ENCODE measurements around the gene PRPF39.
"Not testable (repeated sequence)": the region's sequence is repeated elsewhere in the genome, so short reads cannot be mapped to it uniquely, and the experiment has no call there.

The PRPF39 gene

DNA sequence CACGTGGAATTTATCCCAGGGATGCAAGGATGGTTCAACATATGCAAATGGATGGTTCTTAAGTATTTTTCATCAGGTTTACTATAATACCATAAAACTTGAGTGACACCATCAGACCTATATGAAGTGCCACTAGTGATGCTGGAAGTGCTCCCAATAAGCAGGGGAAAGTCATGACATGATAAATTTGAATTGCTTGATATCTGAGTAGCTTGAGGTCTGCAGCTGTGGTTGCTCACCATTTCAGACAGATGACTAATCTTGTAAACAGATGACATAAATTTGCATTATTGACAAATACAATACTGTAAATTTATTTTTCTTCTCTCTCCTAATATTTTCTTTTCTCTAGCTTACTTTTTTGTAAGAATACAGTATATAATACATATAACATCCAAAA, 13.7 kb upstream of the PRPF39 start:
- no peak for TF ChIP-seq FOXP2 (optimal IDR thresholded peaks at IDR 0.05; ENCODE audit: control extremely low read depth, extremely low read length, insufficient read depth)
- TF ChIP-seq EZH2 (IDR thresholded peaks at IDR 0.05) = no peak
- TF ChIP-seq POLR2AphosphoS5 (IDR thresholded peaks at IDR 0.05; ENCODE audit: borderline replicate concordance, low read depth, low read length) = no peak
- Histone ChIP-seq H3K9ac (ENCODE audit: insufficient read length) (no peak overlapping the region), H3K4me3 (no peak overlapping the region), H3K36me3 (ENCODE audit: insufficient read depth, low read length) (peaks cover 7% of the 10 kb centered on the region), H3K9me3 (ENCODE audit: low read depth, low read length) (no peaks in the 10 kb centered on the region), H3K27ac (no peak overlapping the region)
- DNase-seq (ENCODE audit: low read depth, low spot score) = no peak

- no peak for TF ChIP-seq POLR2AphosphoS5 (IDR thresholded peaks at IDR 0.05; ENCODE audit: borderline replicate concordance, low read depth, low read length)
- TF ChIP-seq EZH2 (IDR thresholded peaks at IDR 0.05) = no peak
- no peak for TF ChIP-seq FOXP2 (optimal IDR thresholded peaks at IDR 0.05; ENCODE audit: control extremely low read depth, extremely low read length, insufficient read depth)
- Histone ChIP-seq H3K9ac (ENCODE audit: insufficient read length) (no peak overlapping the region), H3K9me3 (ENCODE audit: low read depth, low read length) (no peaks in the 10 kb centered on the region), H3K36me3 (ENCODE audit: insufficient read depth, low read length) (peaks cover 7% of the 10 kb centered on the region), H3K4me3 (no peak overlapping the region), H3K27ac (no peak overlapping the region)
- DNase-seq (ENCODE audit: low read depth, low spot score) = no peak
Measured at GRCh38 chr14:45072126-45072525, 11.8 kb upstream of the PRPF39 start.

DNA sequence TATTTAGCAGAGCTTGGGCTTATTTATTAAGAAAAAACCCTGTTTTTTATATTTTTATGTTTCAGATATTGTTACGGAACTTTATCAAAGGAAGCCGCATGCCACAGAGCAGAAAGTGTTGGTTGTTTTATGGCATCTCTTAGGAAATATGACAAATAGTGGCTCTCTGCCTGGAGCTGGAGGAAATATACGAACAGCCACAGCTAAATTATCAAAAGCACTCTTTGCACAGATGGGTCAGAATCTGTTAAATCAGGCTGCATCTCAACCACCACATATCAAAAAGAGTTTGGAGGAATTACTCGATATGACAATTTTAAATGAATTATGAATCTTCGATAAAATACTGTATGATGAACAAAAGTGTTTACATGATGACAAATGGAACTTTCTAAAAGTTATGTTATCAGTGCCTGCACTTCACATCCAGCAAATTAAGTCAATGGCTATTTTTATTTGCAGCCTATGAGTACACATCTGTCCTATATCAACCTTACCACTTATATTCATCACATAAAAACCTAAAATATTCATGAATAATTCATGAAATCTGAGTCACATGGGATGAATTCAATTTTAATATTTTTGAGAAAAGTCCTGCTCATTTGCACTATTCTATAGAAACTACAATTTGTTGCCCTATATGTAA, 10.6 kb upstream of the PRPF39 start:
- H3K4me3 ChIP-seq = peak overlapping the region; percentile 46; the same call in 1 of the 2 replicates
- H3K9ac ChIP-seq (ENCODE audit: insufficient read length) = no peak overlapping the region
- no peak for DNase-seq (ENCODE audit: low read depth, low spot score)
- no peaks in the 10 kb centered on the region for H3K9me3 ChIP-seq (ENCODE audit: low read depth, low read length)
- H3K36me3 ChIP-seq (ENCODE audit: insufficient read depth, low read length) = peaks cover 6% of the 10 kb centered on the region
- peak overlapping the region; percentile 58 for H3K27ac ChIP-seq
- TF ChIP-seq EZH2 (IDR thresholded peaks at IDR 0.05) = no peak
- no peak for TF ChIP-seq POLR2AphosphoS5 (IDR thresholded peaks at IDR 0.05; ENCODE audit: borderline replicate concordance, low read depth, low read length)
- no peak for TF ChIP-seq FOXP2 (optimal IDR thresholded peaks at IDR 0.05; ENCODE audit: control extremely low read depth, extremely low read length, insufficient read depth)

- H3K36me3 ChIP-seq (ENCODE audit: insufficient read depth, low read length) = no peaks in the 10 kb centered on the region
- TF ChIP-seq EZH2 (IDR thresholded peaks at IDR 0.05) (no peak), POLR2AphosphoS5 (IDR thresholded peaks at IDR 0.05; ENCODE audit: borderline replicate concordance, low read depth, low read length) (no peak), FOXP2 (optimal IDR thresholded peaks at IDR 0.05; ENCODE audit: control extremely low read depth, extremely low read length, insufficient read depth) (no peak)
- no peak overlapping the region for H3K27ac ChIP-seq
- H3K9ac ChIP-seq (ENCODE audit: insufficient read length) = no peak overlapping the region
- no peak overlapping the region for H3K4me3 ChIP-seq
- no peaks in the 10 kb centered on the region for H3K9me3 ChIP-seq (ENCODE audit: low read depth, low read length)
- no peak for DNase-seq (ENCODE audit: low read depth, low spot score)
Measured at GRCh38 chr14:45078323-45078722, 5.6 kb upstream of the PRPF39 start.

DNA sequence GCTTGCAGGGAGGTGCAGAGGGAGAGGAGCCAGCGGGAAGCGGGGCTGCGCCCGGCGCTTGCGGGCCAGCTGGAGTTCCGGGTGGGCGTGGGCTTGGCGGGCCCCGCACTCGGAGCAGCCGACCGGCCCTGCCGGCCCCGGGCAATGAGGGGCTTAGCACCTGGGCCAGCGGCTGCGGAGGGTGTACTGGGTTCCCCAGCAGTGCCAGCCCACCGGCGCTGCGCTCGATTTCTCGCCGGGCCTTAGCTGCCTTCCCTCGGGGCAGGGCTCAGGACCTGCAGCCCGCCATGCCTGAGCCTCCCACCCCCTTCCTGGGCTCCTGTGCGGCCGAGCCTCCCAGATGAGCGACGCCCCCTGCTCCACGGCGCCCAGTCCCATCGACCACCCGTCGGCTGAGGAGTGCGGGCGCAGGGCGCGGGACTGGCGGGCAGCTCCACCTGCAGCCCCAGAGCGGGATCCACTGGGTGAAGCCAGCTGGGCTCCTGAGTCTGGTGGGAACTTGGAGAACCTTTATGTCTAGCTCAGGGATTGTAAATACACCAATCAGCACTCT, 3.4 kb upstream of the PRPF39 start:
- not testable (repeated sequence) for H3K27ac ChIP-seq; H3K9me3 ChIP-seq (ENCODE audit: low read depth, low read length); H3K36me3 ChIP-seq (ENCODE audit: insufficient read depth, low read length); H3K9ac ChIP-seq (ENCODE audit: insufficient read length); H3K4me3 ChIP-seq; DNase-seq (ENCODE audit: low read depth, low spot score)

GRCh38 chr14:45081096-45081495, 2.8 kb upstream of the PRPF39 start:
- H3K27ac ChIP-seq; H3K9ac ChIP-seq (ENCODE audit: insufficient read length); H3K4me3 ChIP-seq; H3K36me3 ChIP-seq (ENCODE audit: insufficient read depth, low read length); DNase-seq (ENCODE audit: low read depth, low spot score); H3K9me3 ChIP-seq (ENCODE audit: low read depth, low read length): not testable (repeated sequence)

DNA sequence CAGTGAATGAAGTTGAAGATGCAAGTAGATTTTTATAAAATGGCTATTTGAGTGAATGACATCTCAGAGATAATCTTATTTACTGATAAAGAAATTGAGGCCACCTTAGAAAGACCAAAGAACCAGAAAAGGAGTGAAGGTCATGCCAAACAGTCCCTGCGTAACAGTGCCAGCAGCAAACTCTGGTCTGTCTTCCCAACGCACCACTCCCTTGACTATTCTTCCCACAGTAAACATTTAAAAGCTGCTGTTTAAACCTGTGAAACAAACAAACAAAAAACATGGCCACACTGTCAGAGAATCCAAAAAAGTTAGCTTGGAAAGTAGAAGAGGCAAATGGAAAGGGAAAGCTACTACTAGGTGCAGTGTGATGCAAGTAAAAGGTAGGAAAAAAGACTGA, 1.5 kb upstream of the PRPF39 start:
- no peak for DNase-seq (ENCODE audit: low read depth, low spot score)
- TF ChIP-seq POLR2AphosphoS5 (IDR thresholded peaks at IDR 0.05; ENCODE audit: borderline replicate concordance, low read depth, low read length) (no peak), EZH2 (IDR thresholded peaks at IDR 0.05) (no peak), FOXP2 (optimal IDR thresholded peaks at IDR 0.05; ENCODE audit: control extremely low read depth, extremely low read length, insufficient read depth) (no peak)
- H3K9me3 ChIP-seq (ENCODE audit: low read depth, low read length) = no peaks in the 10 kb centered on the region
- no peak overlapping the region for H3K9ac ChIP-seq (ENCODE audit: insufficient read length)
- peaks cover 13% of the 10 kb centered on the region for H3K36me3 ChIP-seq (ENCODE audit: insufficient read depth, low read length)
- no peak overlapping the region for H3K27ac ChIP-seq
- H3K4me3 ChIP-seq = no peak overlapping the region

DNA sequence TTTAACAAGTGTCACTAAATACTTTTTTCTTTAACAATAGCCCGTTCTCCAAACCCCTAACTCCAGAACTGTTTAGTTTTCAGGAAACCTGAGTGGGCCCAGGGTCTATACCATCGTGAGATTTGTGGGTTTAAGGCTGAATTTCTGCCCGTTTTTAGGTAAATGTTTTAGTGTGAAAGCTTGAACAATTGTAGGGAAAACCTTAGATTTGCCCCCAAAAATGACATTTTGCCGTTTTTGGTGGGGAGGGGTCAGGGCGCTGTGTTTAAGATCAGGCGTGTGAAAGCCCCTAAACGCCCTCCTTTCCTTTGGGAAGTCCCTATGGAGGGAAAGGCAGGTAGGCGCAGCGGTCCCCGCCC, 320 bp upstream of the PRPF39 start:
- H3K27ac ChIP-seq = no peak overlapping the region
- TF ChIP-seq EZH2 (IDR thresholded peaks at IDR 0.05) (no peak), FOXP2 (optimal IDR thresholded peaks at IDR 0.05; ENCODE audit: control extremely low read depth, extremely low read length, insufficient read depth) (no peak), POLR2AphosphoS5 (IDR thresholded peaks at IDR 0.05; ENCODE audit: borderline replicate concordance, low read depth, low read length) (no peak)
- H3K9ac ChIP-seq (ENCODE audit: insufficient read length) = peak overlapping the region; percentile 41
- H3K9me3 ChIP-seq (ENCODE audit: low read depth, low read length) = no peaks in the 10 kb centered on the region; the same call in 1 of the 2 replicates
- no peak for DNase-seq (ENCODE audit: low read depth, low spot score)
- peaks cover 22% of the 10 kb centered on the region for H3K36me3 ChIP-seq (ENCODE audit: insufficient read depth, low read length)
- peak overlapping the region; percentile 99 for H3K4me3 ChIP-seq

GRCh38 chr14:45084946-45085346, 1.0 kb downstream of the PRPF39 start:
- DNase-seq (ENCODE audit: low read depth, low spot score) = no peak
- H3K9ac ChIP-seq (ENCODE audit: insufficient read length) = peak overlapping the region; percentile 99
- H3K36me3 ChIP-seq (ENCODE audit: insufficient read depth, low read length) = peaks cover 32% of the 10 kb centered on the region
- no peak for TF ChIP-seq EZH2 (IDR thresholded peaks at IDR 0.05)
- TF ChIP-seq FOXP2 (optimal IDR thresholded peaks at IDR 0.05; ENCODE audit: control extremely low read depth, extremely low read length, insufficient read depth) = no peak
- TF ChIP-seq POLR2AphosphoS5 (IDR thresholded peaks at IDR 0.05; ENCODE audit: borderline replicate concordance, low read depth, low read length) = no peak
- H3K4me3 ChIP-seq = peak overlapping the region; percentile 99
- peak overlapping the region; percentile 84; the same call in 1 of the 2 replicates for H3K27ac ChIP-seq
- H3K9me3 ChIP-seq (ENCODE audit: low read depth, low read length) = no peaks in the 10 kb centered on the region; the same call in 1 of the 2 replicates
